Measurements from ENCODE around the gene MAP2K7.
A peak's percentile ranks its signal among the peaks of the same experiment; 100 is the strongest.

The MAP2K7 gene

DNA sequence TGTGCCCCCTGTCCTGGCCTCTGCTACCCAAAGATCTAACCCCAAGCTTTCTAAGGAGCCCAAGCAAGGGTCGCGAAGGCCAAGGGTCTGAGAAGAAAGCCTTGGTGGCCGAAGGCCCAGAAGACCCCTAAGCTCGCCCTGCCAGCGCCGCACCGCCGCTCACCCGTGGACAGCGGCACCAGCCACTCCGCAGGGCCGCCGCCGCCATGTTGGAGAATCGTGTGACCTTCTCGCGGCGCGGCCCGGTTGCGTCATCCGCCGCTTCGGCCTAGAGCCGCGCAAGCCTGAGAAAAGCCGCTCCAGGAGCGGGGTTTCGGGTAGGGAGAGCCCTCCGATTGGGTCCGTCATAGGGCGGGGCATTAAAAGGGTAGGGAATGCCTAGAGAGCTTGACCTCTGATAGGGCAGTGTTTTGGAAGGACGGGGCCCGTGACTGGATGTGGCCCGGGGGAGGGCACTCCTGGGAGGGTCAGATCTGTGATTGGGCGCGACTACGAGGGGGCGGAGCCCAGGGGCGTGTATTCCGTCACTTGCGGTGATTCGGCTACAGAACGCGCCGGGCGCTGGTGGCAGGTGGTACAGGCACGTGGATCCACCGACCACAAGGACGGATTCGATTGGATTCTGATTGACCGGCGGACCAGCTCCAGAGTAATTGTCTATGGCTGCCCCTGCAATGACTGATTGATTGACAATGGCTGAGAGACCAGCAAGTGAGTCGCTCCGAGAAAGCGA is 39.9 kb downstream of the MAP2K7 start, which contains the start of gene TIMM44 (continued):
- TF ChIP-seq, protein P1, sequence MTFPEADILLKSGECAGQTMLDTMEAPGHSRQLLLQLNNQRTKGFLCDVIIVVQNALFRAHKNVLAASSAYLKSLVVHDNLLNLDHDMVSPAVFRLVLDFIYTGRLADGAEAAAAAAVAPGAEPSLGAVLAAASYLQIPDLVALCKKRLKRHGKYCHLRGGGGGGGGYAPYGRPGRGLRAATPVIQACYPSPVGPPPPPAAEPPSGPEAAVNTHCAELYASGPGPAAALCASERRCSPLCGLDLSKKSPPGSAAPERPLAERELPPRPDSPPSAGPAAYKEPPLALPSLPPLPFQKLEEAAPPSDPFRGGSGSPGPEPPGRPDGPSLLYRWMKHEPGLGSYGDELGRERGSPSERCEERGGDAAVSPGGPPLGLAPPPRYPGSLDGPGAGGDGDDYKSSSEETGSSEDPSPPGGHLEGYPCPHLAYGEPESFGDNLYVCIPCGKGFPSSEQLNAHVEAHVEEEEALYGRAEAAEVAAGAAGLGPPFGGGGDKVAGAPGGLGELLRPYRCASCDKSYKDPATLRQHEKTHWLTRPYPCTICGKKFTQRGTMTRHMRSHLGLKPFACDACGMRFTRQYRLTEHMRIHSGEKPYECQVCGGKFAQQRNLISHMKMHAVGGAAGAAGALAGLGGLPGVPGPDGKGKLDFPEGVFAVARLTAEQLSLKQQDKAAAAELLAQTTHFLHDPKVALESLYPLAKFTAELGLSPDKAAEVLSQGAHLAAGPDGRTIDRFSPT (tag by site-specific recombination; IDR thresholded peaks at IDR 0.05) = peak; percentile 60; the same call in 1 of the 2 replicates
- no peak for TF ChIP-seq ZNF211 (tag by site-specific recombination; IDR thresholded peaks at IDR 0.05; ENCODE audit: low read depth)
- TF ChIP-seq ZNF24 (tag by site-specific recombination; IDR thresholded peaks at IDR 0.05) = peak; percentile 36
- TF ChIP-seq, protein P2, sequence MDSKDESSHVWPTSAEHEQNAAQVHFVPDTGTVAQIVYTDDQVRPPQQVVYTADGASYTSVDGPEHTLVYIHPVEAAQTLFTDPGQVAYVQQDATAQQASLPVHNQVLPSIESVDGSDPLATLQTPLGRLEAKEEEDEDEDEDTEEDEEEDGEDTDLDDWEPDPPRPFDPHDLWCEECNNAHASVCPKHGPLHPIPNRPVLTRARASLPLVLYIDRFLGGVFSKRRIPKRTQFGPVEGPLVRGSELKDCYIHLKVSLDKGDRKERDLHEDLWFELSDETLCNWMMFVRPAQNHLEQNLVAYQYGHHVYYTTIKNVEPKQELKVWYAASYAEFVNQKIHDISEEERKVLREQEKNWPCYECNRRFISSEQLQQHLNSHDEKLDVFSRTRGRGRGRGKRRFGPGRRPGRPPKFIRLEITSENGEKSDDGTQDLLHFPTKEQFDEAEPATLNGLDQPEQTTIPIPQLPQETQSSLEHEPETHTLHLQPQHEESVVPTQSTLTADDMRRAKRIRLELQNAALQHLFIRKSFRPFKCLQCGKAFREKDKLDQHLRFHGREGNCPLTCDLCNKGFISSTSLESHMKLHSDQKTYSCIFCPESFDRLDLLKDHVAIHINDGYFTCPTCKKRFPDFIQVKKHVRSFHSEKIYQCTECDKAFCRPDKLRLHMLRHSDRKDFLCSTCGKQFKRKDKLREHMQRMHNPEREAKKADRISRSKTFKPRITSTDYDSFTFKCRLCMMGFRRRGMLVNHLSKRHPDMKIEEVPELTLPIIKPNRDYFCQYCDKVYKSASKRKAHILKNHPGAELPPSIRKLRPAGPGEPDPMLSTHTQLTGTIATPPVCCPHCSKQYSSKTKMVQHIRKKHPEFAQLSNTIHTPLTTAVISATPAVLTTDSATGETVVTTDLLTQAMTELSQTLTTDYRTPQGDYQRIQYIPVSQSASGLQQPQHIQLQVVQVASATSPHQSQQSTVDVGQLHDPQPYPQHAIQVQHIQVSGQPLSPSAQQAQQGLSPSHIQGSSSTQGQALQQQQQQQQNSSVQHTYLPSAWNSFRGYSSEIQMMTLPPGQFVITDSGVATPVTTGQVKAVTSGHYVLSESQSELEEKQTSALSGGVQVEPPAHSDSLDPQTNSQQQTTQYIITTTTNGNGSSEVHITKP (tag by site-specific recombination; IDR thresholded peaks at IDR 0.05) = peak; percentile 63
- TF ChIP-seq ZNF747 (tag by site-specific recombination; IDR thresholded peaks at IDR 0.05) = no peak
- 0 out of 2 replicates have a peak, but pooled peaks have one; percentile 19 for TF ChIP-seq ZNF561 (tag by site-specific recombination; IDR thresholded peaks at IDR 0.05; ENCODE audit: borderline replicate concordance)
- TF ChIP-seq ZNF580 (tag by site-specific recombination; IDR thresholded peaks at IDR 0.05) = peak; percentile 13; the same call in 1 of the 2 replicates
- TF ChIP-seq ZSCAN30 (tag by site-specific recombination; IDR thresholded peaks at IDR 0.05) = peak; percentile 55
- TF ChIP-seq, protein P3, sequence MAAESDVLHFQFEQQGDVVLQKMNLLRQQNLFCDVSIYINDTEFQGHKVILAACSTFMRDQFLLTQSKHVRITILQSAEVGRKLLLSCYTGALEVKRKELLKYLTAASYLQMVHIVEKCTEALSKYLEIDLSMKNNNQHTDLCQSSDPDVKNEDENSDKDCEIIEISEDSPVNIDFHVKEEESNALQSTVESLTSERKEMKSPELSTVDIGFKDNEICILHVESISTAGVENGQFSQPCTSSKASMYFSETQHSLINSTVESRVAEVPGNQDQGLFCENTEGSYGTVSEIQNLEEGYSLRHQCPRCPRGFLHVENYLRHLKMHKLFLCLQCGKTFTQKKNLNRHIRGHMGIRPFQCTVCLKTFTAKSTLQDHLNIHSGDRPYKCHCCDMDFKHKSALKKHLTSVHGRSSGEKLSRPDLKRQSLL (tag by site-specific recombination; IDR thresholded peaks at IDR 0.05) = peak; percentile 97
- peak; percentile 97 for TF ChIP-seq SP3 (tag by site-specific recombination; IDR thresholded peaks at IDR 0.05)

DNA sequence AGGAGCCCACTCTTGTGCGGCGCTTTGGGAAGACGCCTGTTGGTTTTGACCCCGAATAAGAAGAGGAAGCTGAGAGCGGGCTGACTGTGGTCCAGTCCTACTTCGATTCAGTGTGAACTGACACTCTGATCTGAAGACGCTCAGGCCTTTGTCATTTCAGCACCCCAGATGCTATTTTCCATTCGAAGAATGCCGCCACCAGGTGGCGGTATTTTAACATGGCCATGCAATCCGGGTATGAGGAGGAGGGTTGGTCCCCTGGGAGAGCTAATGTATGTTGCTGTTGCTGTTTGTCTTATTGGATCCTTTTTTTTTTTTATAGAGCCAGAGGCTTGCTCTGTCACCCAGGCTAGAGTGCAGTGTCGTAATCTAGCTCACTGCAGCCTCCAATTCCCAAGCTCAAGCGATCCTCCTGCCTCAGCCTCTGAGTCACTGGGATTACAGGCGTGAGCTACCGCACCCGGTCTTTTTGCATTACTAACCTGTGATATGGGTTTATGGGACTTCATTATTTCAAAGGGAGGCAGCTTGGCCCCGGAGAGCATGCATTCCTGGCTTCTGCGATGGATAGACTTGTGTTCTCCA is 40.6 kb downstream of the MAP2K7 start:
- Histone ChIP-seq H3K27ac (ENCODE audit: extremely low read depth, low read depth, low read length) (peak overlapping the region; percentile 53; the same call in 1 of the 2 replicates), H3K4me3 (ENCODE audit: low read depth, low read length) (peak overlapping the region; percentile 58), H3K36me3 (ENCODE audit: control insufficient read depth in 2 of 2, insufficient read depth in 1 of 2, low read length in 2 of 2) (peaks cover 0 to 25% of the 10 kb centered on the region in 2 experiments; a peak in 2 of 3 replicates), H3K4me1 (ENCODE audit: control insufficient read depth, insufficient read depth, low read length) (no peaks in the 10 kb centered on the region), H3K9me3 (ENCODE audit: control insufficient read depth, insufficient read depth, low read depth, low read length) (no peaks in the 10 kb centered on the region)
- CTCF ChIA-PET = interaction anchor here (0.5 to 2.6 kb wide), 39 partner anchors 9 to 450 kb away, joined by 3 to 26 read pairs (median 4); partner anchors contain the start of genes CTXN1, MAP2K7 and SNAPC2
- POLR2A ChIA-PET = interaction anchor here (0.5 to 4.2 kb wide), 34 partner anchors 8 to 875 kb away, joined by 3 to 60 read pairs (median 5); partner anchors contain the start of genes CTXN1, ELAVL1, MAP2K7 and PET100
- peak; percentile 86 for TF ChIP-seq ZNF654 (tag by site-specific recombination; IDR thresholded peaks at IDR 0.05; ENCODE audit: low read depth)
- TF ChIP-seq YY2 (tag by site-specific recombination; IDR thresholded peaks at IDR 0.05) = peak; percentile 59; the same call in 1 of the 2 replicates
- TF ChIP-seq ZNF692 (tag by site-specific recombination; IDR thresholded peaks at IDR 0.05) = peak; percentile 64; the same call in 1 of the 2 replicates
- TF ChIP-seq ZBTB48 (tag by site-specific recombination; IDR thresholded peaks at IDR 0.05) = no peak
- no peak for TF ChIP-seq ZNF16 (tag by site-specific recombination; IDR thresholded peaks at IDR 0.05; ENCODE audit: low read depth)
- 0 out of 2 replicates have a peak, but pooled peaks have one; percentile 22 for TF ChIP-seq WT1 (tag by site-specific recombination; IDR thresholded peaks at IDR 0.05)
- peak; percentile 82 for TF ChIP-seq ZEB2 (tag by site-specific recombination; IDR thresholded peaks at IDR 0.05)
- TF ChIP-seq ZNF37A (tag by site-specific recombination; IDR thresholded peaks at IDR 0.05) = no peak
- TF ChIP-seq KLF17 (tag by site-specific recombination; IDR thresholded peaks at IDR 0.05) = 0 out of 2 replicates have a peak, but pooled peaks have one; percentile 3
- TF ChIP-seq ZBTB17 (tag by site-specific recombination; IDR thresholded peaks at IDR 0.05) = peak; percentile 57
- no peak for TF ChIP-seq ZNF529 (tag by site-specific recombination; IDR thresholded peaks at IDR 0.05; ENCODE audit: insufficient replicate concordance)
- TF ChIP-seq ZNF501 (tag by site-specific recombination; IDR thresholded peaks at IDR 0.05) = no peak; the same call in 1 of the 2 replicates
- 0 out of 2 replicates have a peak, but pooled peaks have one; percentile 29 for TF ChIP-seq ZNF10 (tag by site-specific recombination; IDR thresholded peaks at IDR 0.05)
- peak; percentile 81; the same call in 1 of the 2 replicates for TF ChIP-seq ZNF324 (tag by site-specific recombination; IDR thresholded peaks at IDR 0.05)

Data from HEK293 (cell line).